ENCODE data around the gene NEGR1. TPM values are rescaled to one million over a fixed set of nuclear protein-coding genes. Genes with fewer than 3 reads are reported as not detected.
A peak's percentile ranks its signal among the peaks of the same experiment; 100 is the strongest.

NEGR1 gene
- total and polyA plus RNA-seq, 7 donors: 0.69 to 69.2 (median 42.5) TPM

GRCh38 chr1:71834601-71835441 is 447.5 kb downstream of the NEGR1 start:
- DNase-seq: peak; percentile 59
- H3K4me1 ChIP-seq: peaks cover 0 to 10% (median 3%) of the 10 kb centered on the region in 4 donors
- intact Hi-C loops (cut with DNase I): no loop called here
- H3K27ac ChIP-seq: no peak overlapping the region
- no peaks in the 10 kb centered on the region for H3K9me3 ChIP-seq
- WGBS, 2 donors: 15 to 55% methylated on average over 4 of the region's 4 CpGs
- H3K36me3 ChIP-seq: no peaks in the 10 kb centered on the region
- no peak overlapping the region for H3K4me3 ChIP-seq
- H3K27me3 ChIP-seq: no peaks in the 10 kb centered on the region
- TF ChIP-seq EP300 (IDR thresholded peaks at IDR 0.05) (no peak), POLR2AphosphoS5 (IDR thresholded peaks at IDR 0.05) (no peak), POLR2A (IDR thresholded peaks at IDR 0.05) (no peak)
- TF ChIP-seq, protein P1, sequence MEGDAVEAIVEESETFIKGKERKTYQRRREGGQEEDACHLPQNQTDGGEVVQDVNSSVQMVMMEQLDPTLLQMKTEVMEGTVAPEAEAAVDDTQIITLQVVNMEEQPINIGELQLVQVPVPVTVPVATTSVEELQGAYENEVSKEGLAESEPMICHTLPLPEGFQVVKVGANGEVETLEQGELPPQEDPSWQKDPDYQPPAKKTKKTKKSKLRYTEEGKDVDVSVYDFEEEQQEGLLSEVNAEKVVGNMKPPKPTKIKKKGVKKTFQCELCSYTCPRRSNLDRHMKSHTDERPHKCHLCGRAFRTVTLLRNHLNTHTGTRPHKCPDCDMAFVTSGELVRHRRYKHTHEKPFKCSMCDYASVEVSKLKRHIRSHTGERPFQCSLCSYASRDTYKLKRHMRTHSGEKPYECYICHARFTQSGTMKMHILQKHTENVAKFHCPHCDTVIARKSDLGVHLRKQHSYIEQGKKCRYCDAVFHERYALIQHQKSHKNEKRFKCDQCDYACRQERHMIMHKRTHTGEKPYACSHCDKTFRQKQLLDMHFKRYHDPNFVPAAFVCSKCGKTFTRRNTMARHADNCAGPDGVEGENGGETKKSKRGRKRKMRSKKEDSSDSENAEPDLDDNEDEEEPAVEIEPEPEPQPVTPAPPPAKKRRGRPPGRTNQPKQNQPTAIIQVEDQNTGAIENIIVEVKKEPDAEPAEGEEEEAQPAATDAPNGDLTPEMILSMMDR (IDR thresholded peaks at IDR 0.05): no peak

DNA sequence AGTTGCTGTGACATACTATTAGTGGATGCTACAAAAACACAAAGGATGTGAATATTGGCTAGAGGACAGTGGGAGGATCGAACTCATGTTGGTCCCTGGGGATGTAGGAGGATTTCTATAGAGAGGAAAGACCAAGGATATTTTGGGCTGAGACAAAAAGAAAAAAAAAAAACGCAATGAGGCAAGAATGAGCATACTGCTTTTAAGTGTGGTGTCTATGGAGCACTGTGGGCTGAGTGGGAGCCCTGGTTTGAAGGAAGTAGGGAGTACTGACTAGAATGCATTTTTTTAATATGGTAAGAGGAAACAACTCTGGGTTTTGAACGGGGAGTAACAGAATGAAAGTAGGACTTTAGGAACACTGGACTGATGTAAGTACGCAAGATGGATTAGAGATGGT is 450.7 kb downstream of the NEGR1 start:
- 82 to 95% methylated on average over 4 of the region's 4 CpGs for WGBS, 2 donors
- Histone ChIP-seq H3K9me3 (no peaks in the 10 kb centered on the region), H3K36me3 (no peaks in the 10 kb centered on the region), H3K4me1 (peaks cover 0 to 10% (median 3%) of the 10 kb centered on the region in 4 donors), H3K27me3 (no peaks in the 10 kb centered on the region), H3K4me3 (no peak overlapping the region), H3K27ac (no peak overlapping the region)
- intact Hi-C loops (cut with DNase I): no loop called here
- DNase-seq: no peak
- TF ChIP-seq POLR2AphosphoS5 (IDR thresholded peaks at IDR 0.05): no peak
- no peak for TF ChIP-seq EP300 (IDR thresholded peaks at IDR 0.05)
- TF ChIP-seq, protein P1 (IDR thresholded peaks at IDR 0.05): no peak
- no peak for TF ChIP-seq POLR2A (IDR thresholded peaks at IDR 0.05)

- 87 to 88% methylated on average over 8 of the region's 8 CpGs for WGBS, 2 donors
- Histone ChIP-seq H3K9me3 (no peaks in the 10 kb centered on the region), H3K4me3 (no peak overlapping the region), H3K36me3 (no peaks in the 10 kb centered on the region), H3K4me1 (no peaks in the 10 kb centered on the region), H3K27me3 (no peaks in the 10 kb centered on the region), H3K27ac (no peak overlapping the region)
- intact Hi-C loops (cut with DNase I): no loop called here
- no peak for DNase-seq
- TF ChIP-seq, protein P1 (IDR thresholded peaks at IDR 0.05): no peak
- TF ChIP-seq POLR2A (IDR thresholded peaks at IDR 0.05) (no peak), POLR2AphosphoS5 (IDR thresholded peaks at IDR 0.05) (no peak), EP300 (IDR thresholded peaks at IDR 0.05) (no peak)
These were observed 453.0 kb downstream of the NEGR1 start for GRCh38 chr1:71829346-71829745.

GRCh38 chr1:71828431-71829012 is 453.8 kb downstream of the NEGR1 start:
- no peaks in the 10 kb centered on the region for H3K36me3 ChIP-seq
- H3K4me3 ChIP-seq: no peak overlapping the region
- DNase-seq: no peak
- intact Hi-C loops (cut with DNase I): no loop called here
- no peaks in the 10 kb centered on the region for H3K27me3 ChIP-seq
- H3K4me1 ChIP-seq: no peaks in the 10 kb centered on the region
- no peaks in the 10 kb centered on the region for H3K9me3 ChIP-seq
- no peak overlapping the region for H3K27ac ChIP-seq
- 37 to 71% methylated on average over 3 of the region's 3 CpGs for WGBS, 2 donors
- TF ChIP-seq, protein P1 (IDR thresholded peaks at IDR 0.05): no peak
- TF ChIP-seq EP300 (IDR thresholded peaks at IDR 0.05): no peak
- TF ChIP-seq POLR2AphosphoS5 (IDR thresholded peaks at IDR 0.05): no peak
- TF ChIP-seq POLR2A (IDR thresholded peaks at IDR 0.05): no peak
